ENCODE measurements around the gene BANP. TPM values are rescaled to one million over a fixed set of nuclear protein-coding genes. Genes with fewer than 3 reads are reported as not detected.
"Not testable (repeated sequence)": the region's sequence is repeated elsewhere in the genome, so short reads cannot be mapped to it uniquely, and the experiment has no call there.

The BANP gene
- total RNA-seq, 2 experiments from 2014 or later, result 35.1 to 38.6 TPM

DNA sequence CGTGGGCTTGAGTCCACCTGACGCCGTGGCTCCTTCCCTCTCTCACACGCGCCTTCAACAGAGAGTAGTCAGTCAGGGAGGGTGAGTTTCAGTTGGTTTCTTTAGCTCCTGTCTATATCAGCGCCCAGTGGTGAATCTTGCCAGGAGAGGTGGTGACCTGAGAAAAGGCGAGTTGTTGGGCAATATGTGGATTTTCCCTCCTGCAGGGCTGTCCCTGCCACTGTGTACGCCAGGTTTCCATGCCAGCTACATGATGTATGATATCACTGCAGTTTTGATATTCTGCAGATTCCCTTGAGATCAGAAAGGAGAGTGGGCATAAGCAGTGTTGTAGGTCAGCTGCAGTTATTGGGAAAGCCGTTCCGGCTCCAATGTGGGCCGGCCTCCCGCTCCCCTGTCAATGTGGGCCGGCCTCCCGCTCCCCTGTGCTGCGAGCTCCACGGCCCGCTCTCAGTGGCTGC, 31.4 kb downstream of the BANP start:
- H3K27me3 Mint-ChIP-seq (ENCODE audit: low read depth), result no peaks in the 10 kb centered on the region
- peaks cover 48% of the 10 kb centered on the region for H3K4me1 Mint-ChIP-seq (ENCODE audit: low read depth)
- no peak for DNase-seq
- peak overlapping the region; percentile 39 for H3K27ac Mint-ChIP-seq
- no peak overlapping the region for H3K4me3 Mint-ChIP-seq
- no peaks in the 10 kb centered on the region for H3K9me3 Mint-ChIP-seq
- intact Hi-C loops (cut with micrococcal nuclease), result loop anchor here (1.0 kb wide), 1 partner anchor 19 kb away; no protein-coding TSS in a partner anchor
- H3K36me3 Mint-ChIP-seq (ENCODE audit: low read depth), result peaks cover 11% of the 10 kb centered on the region
- CTCF ChIA-PET, result no interaction called here

DNA sequence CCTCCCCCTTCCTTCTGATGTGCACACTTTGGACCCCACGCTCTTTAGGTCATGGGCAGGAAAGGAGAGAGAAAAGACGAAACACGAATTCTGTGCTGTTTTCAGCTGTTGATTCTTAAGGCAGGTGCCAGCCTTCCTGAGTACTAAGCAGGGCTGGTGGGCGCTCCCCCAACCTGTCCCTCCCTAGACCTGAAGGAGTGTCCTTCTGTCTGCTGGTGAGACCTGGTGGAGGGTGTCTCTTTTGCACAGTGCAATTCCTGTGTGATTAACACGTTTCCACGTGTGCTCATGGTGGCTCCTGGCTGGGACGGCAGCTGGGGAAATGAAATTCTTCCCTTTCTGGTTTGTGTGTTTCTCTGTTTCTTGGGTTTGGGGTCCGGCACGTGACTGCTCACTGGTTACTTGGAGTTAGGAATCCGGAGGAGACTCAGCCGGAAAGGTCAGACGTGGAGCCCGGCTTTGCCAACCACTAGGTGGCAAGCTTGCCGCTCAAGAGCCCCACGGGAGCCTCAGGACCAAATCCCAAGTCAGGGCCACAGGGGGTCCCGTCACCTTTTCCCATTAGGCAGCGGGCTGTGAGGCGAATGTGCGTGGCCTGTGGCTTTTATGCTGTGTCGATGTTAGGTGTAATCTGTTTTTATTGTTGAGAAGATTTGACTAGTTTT, 32.0 kb downstream of the BANP start:
- not testable (repeated sequence) for H3K9me3 Mint-ChIP-seq; H3K27me3 Mint-ChIP-seq (ENCODE audit: low read depth); H3K4me3 Mint-ChIP-seq; DNase-seq
- Mint-ChIP-seq H3K27ac (peak overlapping the region; percentile 80), H3K36me3 (ENCODE audit: low read depth) (peaks cover 11% of the 10 kb centered on the region), H3K4me1 (ENCODE audit: low read depth) (peaks cover 48% of the 10 kb centered on the region)
- CTCF ChIA-PET, result interaction anchor here (1.4 kb wide), 1 partner anchor 109 kb away, joined by 3 read pairs; no protein-coding TSS in a partner anchor
- intact Hi-C loops (cut with micrococcal nuclease), result loop anchor here (1.0 kb wide), 1 partner anchor 20 kb away; no protein-coding TSS in a partner anchor

DNA sequence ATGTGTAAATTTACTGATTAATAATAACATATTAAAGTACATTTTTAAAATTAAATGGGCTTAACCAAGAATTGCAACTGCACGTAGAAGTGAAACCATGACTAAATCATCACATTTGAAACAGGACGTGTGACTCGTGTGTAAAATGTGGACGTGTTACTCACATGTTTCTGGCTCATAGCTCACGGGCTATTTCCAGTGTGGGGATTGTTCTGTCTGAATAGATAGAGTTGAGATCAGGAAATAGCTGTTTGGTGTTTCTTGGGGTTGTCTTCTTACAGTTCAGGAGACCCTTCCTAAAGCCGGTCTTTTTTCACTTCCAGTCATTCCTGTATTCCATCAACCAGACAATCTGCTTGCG, 32.5 kb downstream of the BANP start:
- H3K36me3 Mint-ChIP-seq (ENCODE audit: low read depth), result peaks cover 11% of the 10 kb centered on the region
- H3K27me3 Mint-ChIP-seq (ENCODE audit: low read depth); H3K4me3 Mint-ChIP-seq; H3K9me3 Mint-ChIP-seq: not testable (repeated sequence)
- peaks cover 48% of the 10 kb centered on the region for H3K4me1 Mint-ChIP-seq (ENCODE audit: low read depth)
- CTCF ChIA-PET, result interaction anchor here (1.4 kb wide), 1 partner anchor 110 kb away, joined by 3 read pairs; no protein-coding TSS in a partner anchor
- intact Hi-C loops (cut with micrococcal nuclease), result loop anchor here (1.0 kb wide), 1 partner anchor 20 kb away; no protein-coding TSS in a partner anchor
- H3K27ac Mint-ChIP-seq, result peak overlapping the region; percentile 80
- DNase-seq, result peak; percentile 76

DNA sequence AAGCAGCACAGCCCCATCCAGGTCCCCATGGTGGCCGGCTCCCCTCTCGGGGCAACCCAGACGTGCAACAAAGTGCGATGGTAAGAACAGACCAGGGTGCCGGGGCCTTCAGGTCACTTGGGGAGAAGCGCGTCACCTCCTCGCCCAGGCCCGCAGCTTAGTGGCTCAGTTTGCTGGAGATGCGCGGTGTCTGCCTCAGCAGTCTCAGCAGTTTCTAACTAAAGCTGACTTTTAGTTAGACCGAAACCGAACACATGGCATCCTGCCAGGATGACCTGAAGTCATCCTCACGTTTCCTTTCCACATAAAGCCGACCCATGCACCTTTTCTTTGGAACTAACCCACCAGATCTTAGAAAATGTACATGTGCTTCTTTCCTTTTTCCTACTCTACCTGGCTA, 32.9 kb downstream of the BANP start:
- DNase-seq; H3K4me3 Mint-ChIP-seq; H3K27me3 Mint-ChIP-seq (ENCODE audit: low read depth); intact Hi-C loops (cut with micrococcal nuclease); H3K9me3 Mint-ChIP-seq: not testable (repeated sequence)
- Mint-ChIP-seq H3K4me1 (ENCODE audit: low read depth) (peaks cover 44% of the 10 kb centered on the region), H3K27ac (peak overlapping the region; percentile 80), H3K36me3 (ENCODE audit: low read depth) (peaks cover 13% of the 10 kb centered on the region)
- CTCF ChIA-PET, result interaction anchor here (1.4 kb wide), 1 partner anchor 110 kb away, joined by 3 read pairs; no protein-coding TSS in a partner anchor

DNA sequence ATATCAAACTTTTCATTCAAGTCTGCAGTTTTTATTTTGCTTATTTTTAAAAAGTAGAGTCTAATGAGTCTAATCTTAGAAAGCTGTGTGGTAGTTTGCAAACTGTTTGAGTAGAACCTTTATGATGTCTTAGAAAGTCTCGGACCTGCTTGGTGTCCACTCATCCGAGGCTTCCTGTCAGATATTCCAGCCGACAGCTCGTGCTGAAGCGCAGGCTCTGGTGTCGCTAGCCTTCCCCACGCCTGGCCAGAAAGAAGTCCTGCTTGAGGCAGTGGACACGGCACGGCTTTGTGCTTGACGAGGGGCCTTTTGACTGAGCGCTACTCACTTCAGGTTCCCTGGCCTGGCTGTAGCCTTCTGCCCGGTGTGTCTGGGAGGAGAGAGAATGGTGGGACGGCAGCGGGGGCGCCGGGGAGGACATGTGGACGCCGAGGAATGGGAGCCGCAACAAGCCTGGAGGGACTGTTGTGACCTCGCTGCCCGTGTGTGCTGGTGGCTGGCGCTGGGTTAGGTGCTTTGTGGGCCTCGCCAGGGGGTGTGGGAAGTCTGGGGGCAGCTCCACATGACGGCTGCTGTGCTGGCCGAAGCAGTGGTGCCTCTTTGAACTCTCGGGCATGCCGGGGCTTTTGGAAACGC, 33.5 kb downstream of the BANP start:
- intact Hi-C loops (cut with micrococcal nuclease), result loop anchor here (5.0 kb wide), 1 partner anchor 32 kb away; the partner anchor contains the start of gene BANP
- CTCF ChIA-PET, result interaction anchor here (0.6 to 1.4 kb wide), 3 partner anchors 17 to 705 kb away, joined by 3 to 4 read pairs (median 4); no protein-coding TSS in a partner anchor
- no peak for DNase-seq
- Mint-ChIP-seq H3K36me3 (ENCODE audit: low read depth) (peaks cover 13% of the 10 kb centered on the region), H3K27ac (peak overlapping the region; percentile 80), H3K27me3 (ENCODE audit: low read depth) (no peaks in the 10 kb centered on the region), H3K4me3 (peak overlapping the region; percentile 29), H3K9me3 (no peaks in the 10 kb centered on the region), H3K4me1 (ENCODE audit: low read depth) (peaks cover 44% of the 10 kb centered on the region)

DNA sequence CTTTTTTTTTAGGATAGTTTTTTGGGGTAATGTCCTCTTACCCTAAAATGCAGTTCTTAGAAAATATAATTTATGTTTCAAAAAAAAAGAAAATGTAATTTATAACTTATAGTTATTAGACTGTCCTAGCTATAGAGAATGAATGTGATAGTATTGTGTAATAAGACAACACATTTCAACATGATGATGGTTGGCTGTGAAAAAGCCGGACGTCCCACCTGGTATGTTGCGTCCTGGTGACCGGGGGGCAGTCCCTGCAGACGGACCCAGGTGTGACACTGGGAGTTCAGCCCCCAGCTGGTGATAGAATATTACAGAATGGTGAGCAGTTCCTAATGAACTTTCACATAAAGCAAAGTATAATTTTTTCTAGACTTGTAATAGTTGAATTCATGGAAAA, 34.3 kb downstream of the BANP start:
- intact Hi-C loops (cut with micrococcal nuclease), result loop anchor here (5.0 kb wide), 1 partner anchor 33 kb away; the partner anchor contains the start of gene BANP
- CTCF ChIA-PET, result interaction anchor here (0.6 to 1.1 kb wide), 2 partner anchors 17 to 706 kb away, joined by 4 read pairs; no protein-coding TSS in a partner anchor
- peak overlapping the region; percentile 88 for H3K27ac Mint-ChIP-seq

DNA sequence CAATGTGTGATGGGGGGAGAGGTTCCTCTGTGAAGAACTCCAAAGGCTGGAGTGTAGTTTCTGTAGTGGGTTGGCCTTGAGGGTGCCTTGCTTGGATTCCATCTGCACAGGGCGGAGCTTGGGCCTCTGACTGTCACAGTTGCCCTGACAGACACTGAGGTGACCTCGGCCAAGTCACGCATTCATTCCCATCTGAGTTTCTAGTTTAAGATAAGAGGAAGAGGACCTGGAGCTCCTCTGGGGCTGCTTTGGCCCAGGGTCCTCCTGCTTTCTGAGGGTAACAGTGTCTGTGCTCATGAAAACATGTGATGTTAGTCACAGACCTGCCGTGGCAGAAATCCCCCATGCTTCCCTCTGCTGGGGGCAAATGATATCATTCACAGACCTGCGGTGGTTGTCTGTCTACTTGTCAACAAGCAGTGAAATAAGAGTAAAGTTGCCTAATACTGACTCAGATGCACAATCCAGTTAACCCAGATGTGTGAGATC, 35.2 kb downstream of the BANP start:
- CTCF ChIA-PET; H3K27me3 Mint-ChIP-seq (ENCODE audit: low read depth); H3K4me3 Mint-ChIP-seq; H3K9me3 Mint-ChIP-seq: not testable (repeated sequence)
- DNase-seq, result peak; percentile 74
- Mint-ChIP-seq H3K27ac (peak overlapping the region; percentile 88), H3K4me1 (ENCODE audit: low read depth) (peaks cover 44% of the 10 kb centered on the region), H3K36me3 (ENCODE audit: low read depth) (peaks cover 17% of the 10 kb centered on the region)
- intact Hi-C loops (cut with micrococcal nuclease), result loop anchor here (5.0 kb wide), 1 partner anchor 34 kb away; the partner anchor contains the start of gene BANP

More for the DNA sequence above, 34.3 kb downstream of the BANP start:
- not testable (repeated sequence) for H3K4me3 Mint-ChIP-seq; H3K9me3 Mint-ChIP-seq; DNase-seq; H3K27me3 Mint-ChIP-seq (ENCODE audit: low read depth)
- H3K4me1 Mint-ChIP-seq (ENCODE audit: low read depth), result peaks cover 44% of the 10 kb centered on the region
- peaks cover 15% of the 10 kb centered on the region for H3K36me3 Mint-ChIP-seq (ENCODE audit: low read depth)

DNA sequence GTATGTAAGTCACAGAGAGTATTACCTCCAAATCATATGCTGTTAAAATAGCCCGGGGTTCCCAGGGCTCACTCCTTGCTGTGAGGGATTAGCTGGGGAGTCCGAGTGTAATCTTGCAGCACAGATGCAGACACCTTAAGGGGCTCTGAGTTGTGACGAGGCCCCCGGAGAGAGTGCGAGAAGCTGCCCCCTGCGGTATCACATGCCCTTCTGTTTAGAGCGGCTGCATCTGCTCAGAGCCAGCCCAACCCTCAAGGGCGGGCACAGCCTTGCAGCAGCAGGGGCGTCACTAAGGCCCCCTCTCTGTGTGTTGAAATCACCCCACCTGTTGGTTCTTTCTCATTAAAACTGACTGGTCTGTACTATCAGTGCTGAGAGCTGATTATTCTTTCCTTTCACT, 37.4 kb downstream of the BANP start:
- H3K27ac Mint-ChIP-seq; H3K27me3 Mint-ChIP-seq (ENCODE audit: low read depth); H3K9me3 Mint-ChIP-seq; CTCF ChIA-PET; H3K4me3 Mint-ChIP-seq; DNase-seq: not testable (repeated sequence)
- intact Hi-C loops (cut with micrococcal nuclease), result loop anchor here (5.0 kb wide), 1 partner anchor 36 kb away; the partner anchor contains the start of gene BANP
- peaks cover 14% of the 10 kb centered on the region for H3K36me3 Mint-ChIP-seq (ENCODE audit: low read depth)
- H3K4me1 Mint-ChIP-seq (ENCODE audit: low read depth), result peaks cover 29% of the 10 kb centered on the region

DNA sequence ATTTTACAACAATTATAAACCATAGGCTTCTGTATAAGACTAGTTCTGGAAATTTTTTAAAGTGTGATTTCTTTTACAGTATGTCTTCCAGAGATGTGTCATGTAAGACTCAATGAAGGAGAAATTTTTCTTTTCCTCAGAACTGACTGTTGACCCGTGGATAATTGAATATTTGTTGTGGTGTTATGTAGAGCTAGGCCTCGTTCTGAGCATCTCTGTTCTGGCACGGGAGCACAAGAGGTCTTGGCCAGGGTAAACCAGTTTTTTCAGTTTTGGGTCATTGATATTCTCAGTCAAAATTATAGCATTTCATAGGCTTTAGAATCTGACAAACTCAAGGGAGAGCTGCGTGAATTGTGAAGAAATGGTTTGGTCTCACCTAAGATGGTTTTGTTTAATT, 39.0 kb downstream of the BANP start:
- H3K27me3 Mint-ChIP-seq (ENCODE audit: low read depth); DNase-seq; H3K4me3 Mint-ChIP-seq; CTCF ChIA-PET; intact Hi-C loops (cut with micrococcal nuclease); H3K36me3 Mint-ChIP-seq (ENCODE audit: low read depth); H3K27ac Mint-ChIP-seq; H3K9me3 Mint-ChIP-seq: not testable (repeated sequence)
- H3K4me1 Mint-ChIP-seq (ENCODE audit: low read depth), result peaks cover 13% of the 10 kb centered on the region

DNA sequence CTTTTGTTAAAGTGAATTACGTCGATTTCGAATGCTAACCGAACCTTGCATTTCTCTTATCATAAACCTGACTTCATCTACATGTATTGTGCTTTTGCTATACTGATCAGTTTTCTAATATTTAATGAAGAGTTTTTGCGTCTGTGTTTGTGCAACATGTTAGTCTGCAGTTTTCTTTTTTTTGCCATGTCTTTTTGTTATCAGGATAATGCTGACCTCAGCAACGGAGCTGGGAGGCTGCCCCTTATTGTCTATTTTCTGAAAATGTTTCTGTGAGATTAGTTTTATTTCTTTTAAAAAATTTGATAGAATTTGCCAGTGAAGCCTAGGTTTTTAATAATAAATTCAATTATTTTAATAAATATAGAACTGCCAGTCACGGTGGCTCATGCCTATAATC, 40.9 kb downstream of the BANP start:
- H3K36me3 Mint-ChIP-seq (ENCODE audit: low read depth); CTCF ChIA-PET; H3K4me3 Mint-ChIP-seq; H3K27me3 Mint-ChIP-seq (ENCODE audit: low read depth); DNase-seq; H3K9me3 Mint-ChIP-seq; intact Hi-C loops (cut with micrococcal nuclease); H3K27ac Mint-ChIP-seq; H3K4me1 Mint-ChIP-seq (ENCODE audit: low read depth): not testable (repeated sequence)

DNA sequence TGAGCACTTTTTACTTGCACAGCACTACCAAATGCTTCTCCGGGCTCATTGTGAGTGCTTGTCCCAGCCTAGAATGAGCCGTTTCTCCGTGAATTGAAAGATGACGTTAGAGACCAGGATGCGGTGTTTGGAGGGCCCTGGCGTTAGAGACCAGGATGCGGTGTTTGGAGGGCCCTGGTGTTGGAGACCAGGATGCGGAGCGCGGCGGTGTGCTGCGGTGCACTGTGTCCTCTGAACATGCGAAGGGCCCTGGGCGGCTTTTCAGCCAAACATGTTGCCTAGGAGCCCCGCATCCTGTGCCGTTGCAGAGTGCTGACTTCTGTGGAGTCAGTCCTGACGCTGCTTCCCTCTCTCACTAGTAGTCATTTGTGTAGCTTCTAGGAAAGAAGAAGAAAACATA, 42.7 kb downstream of the BANP start:
- CTCF ChIA-PET, result no interaction called here
- Mint-ChIP-seq H3K27me3 (ENCODE audit: low read depth) (no peaks in the 10 kb centered on the region), H3K27ac (no peak overlapping the region), H3K9me3 (no peaks in the 10 kb centered on the region), H3K36me3 (ENCODE audit: low read depth) (peaks cover 13% of the 10 kb centered on the region), H3K4me1 (ENCODE audit: low read depth) (peaks cover 5% of the 10 kb centered on the region), H3K4me3 (no peak overlapping the region)
- intact Hi-C loops (cut with micrococcal nuclease), result no loop called here
- no peak for DNase-seq

DNA sequence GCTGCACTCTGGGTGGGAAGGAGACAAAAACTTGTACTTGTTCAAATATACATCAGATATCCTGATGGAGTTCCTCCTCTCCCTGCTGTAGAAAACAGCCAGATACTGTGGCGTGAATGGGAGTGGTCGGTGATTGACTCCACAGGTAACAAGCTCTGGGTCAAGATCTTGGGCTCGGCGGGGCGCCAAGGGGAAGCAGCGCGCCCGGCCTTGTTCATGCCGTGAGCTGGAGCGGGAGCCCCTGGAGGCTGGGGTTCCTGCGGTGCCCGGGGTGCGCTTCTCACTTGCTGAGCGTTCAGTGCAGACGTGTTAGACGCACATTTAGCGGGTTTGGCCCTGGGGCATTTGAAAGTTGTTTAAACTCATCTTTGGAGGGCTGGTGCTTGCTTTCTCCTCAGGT, 44.4 kb downstream of the BANP start:
- peaks cover 5% of the 10 kb centered on the region for H3K4me1 Mint-ChIP-seq (ENCODE audit: low read depth)
- peaks cover 11% of the 10 kb centered on the region for H3K36me3 Mint-ChIP-seq (ENCODE audit: low read depth)
- CTCF ChIA-PET, result no interaction called here
- no peaks in the 10 kb centered on the region for H3K9me3 Mint-ChIP-seq
- DNase-seq, result no peak
- H3K4me3 Mint-ChIP-seq, result no peak overlapping the region
- H3K27me3 Mint-ChIP-seq (ENCODE audit: low read depth), result no peaks in the 10 kb centered on the region
- intact Hi-C loops (cut with micrococcal nuclease), result no loop called here
- no peak overlapping the region for H3K27ac Mint-ChIP-seq
